Right kidney (tissue), 1 donor: ENCODE results near the gene RBM8A.
"Not testable (repeated sequence)": the region's sequence is repeated elsewhere in the genome, so short reads cannot be mapped to it uniquely, and the experiment has no call there.

Source experiments
- DNase-seq: peaks from one replicate; pipeline ENCODE4 v3.0.0-alpha.2; 2016

RBM8A gene

GRCh38 chr1:145957443-145958319 is 30.4 kb upstream of the RBM8A start, which contains the start of gene LIX1L:
Gene LIX1L (minus strand): TSS chr1:145958017. CDS start chr1:145957927, 90 bp downstream.
- peak; percentile 90 for DNase-seq

GRCh38 chr1:145956781-145957442 is 29.6 kb upstream of the RBM8A start:
- peak; percentile 42 for DNase-seq

DNA sequence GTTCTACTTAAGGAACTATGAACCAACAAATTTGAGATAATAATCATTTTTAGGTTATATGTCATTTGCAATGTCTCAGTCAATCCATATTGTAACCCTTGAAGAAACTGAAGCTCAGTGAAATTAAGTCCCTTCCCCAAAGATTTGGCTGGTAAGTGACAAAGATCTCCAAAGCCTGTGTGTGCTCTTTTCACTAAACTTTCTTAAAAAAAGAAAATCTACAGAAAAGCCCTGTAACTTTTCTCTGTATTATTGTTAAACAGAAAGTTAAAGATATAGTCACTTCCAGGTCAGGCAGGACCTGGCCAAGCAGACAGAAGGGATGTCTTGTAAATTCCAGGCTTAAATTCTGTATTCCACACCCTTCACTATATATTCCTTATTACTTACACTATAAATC is 29.1 kb upstream of the RBM8A start:
- DNase-seq, result no peak

- no peak for DNase-seq
Observed at GRCh38 chr1:145955436-145955835, 28.2 kb upstream of the RBM8A start.

GRCh38 chr1:145953861-145954260 is 26.6 kb upstream of the RBM8A start:
- no peak for DNase-seq

- DNase-seq, result no peak
Observed at GRCh38 chr1:145952903-145953302, 25.6 kb upstream of the RBM8A start.

GRCh38 chr1:145951526-145951925 is 24.2 kb upstream of the RBM8A start:
- no peak for DNase-seq

- no peak for DNase-seq
Observed at GRCh38 chr1:145949219-145949618, 21.9 kb upstream of the RBM8A start.

- DNase-seq, result no peak
Observed at GRCh38 chr1:145947551-145947950, 20.3 kb upstream of the RBM8A start.

- DNase-seq, result no peak
Observed at GRCh38 chr1:145946477-145946986, 19.2 kb upstream of the RBM8A start.

GRCh38 chr1:145944532-145944931 is 17.2 kb upstream of the RBM8A start:
- no peak for DNase-seq

GRCh38 chr1:145942871-145943270 is 15.6 kb upstream of the RBM8A start:
- DNase-seq, result no peak

DNA sequence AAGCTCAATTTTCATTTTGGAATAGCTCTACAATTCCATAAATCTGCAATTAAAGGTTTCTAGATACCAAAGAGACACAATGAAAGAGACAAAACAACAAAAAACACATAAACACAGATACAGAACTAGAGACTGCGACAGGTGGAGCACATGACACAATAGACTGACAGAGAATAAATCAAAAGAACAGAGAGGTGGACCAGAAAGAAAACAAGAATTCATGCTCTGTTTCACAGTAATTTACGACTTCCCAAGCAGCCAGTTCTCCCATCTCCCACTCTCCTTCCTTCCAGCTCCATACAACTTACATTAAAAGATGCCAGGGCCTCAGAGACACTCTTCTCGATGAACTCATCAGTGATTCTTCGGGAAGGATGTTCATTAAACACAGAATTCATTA is 15.1 kb upstream of the RBM8A start:
- DNase-seq, result peak; percentile 19

DNA sequence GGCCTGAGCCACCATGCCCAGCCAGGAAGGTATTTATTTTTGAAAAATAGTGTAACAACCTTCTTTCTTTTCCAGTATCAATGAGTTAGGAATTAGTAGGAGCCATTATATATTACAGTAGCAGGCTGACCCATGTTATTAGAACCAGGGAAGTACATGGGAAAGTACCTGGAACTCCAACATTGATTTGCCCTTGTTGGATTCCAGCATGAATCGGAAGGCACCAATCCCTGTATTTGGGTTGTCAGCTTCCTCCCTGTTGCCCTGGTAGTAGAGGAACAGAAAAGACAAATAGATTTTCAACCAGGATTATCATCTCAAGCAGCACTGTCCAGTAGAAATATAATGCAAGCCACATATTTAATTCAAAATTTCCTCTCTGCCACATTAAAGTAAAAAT is 10.2 kb upstream of the RBM8A start:
- DNase-seq, result no peak

DNA sequence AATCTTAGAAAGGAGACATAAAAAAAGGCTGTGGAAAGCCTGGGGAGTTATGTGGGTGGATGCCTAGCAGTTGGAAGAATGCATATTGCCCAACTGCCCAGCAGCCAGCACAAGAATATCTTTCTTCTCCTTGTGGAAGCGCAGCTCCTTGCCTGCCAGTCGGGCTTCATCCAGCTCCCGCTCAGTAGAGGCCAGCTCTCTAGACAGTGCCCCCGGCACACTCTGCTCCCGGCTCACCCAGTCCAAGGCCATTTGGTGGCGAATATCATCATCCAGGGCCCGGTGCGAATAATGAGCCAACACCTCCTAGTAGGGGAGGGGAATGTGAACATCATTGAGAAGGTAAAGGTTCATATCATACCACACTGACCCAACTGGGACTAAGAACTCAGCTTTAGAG is 9.0 kb upstream of the RBM8A start:
- DNase-seq, result no peak

GRCh38 chr1:145935708-145936107 is 8.4 kb upstream of the RBM8A start:
- no peak for DNase-seq

GRCh38 chr1:145932522-145933009 is 5.3 kb upstream of the RBM8A start:
- DNase-seq, result not testable (repeated sequence)

DNA sequence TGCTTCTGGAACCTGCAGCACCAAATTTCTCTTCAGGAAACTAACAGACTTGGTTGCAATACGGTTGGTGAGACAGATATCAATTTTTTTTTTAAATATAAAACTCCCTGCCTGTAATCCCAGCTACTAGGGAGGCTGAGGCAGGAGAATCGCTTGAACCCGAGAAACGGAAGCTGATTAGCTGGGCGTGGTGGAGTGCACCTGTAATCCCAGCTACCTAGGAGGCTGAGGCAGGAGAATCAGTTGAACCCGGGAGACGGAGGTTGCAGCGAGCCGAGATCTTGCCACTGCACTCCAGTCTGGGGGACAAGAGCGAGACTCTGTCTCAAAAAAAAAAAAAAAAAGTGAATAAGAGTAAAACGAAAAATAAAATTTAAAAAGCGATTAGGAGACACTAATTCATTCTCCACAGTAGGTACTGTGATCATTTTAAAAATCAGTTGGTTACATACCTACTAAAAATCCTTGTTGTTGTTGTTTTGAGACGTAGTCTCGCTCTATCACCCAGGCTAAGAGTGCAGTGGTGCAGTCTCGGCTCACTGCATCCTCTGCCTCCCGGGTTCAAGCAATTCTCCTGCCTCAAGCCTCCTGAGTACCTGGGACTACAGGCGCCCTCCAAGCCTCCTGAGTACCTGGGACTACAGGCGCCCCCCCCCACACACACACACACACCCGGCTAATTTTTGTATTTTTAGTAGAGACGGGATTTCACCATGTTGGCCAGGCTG is 796 bp upstream of the RBM8A start:
- no peak for DNase-seq

DNA sequence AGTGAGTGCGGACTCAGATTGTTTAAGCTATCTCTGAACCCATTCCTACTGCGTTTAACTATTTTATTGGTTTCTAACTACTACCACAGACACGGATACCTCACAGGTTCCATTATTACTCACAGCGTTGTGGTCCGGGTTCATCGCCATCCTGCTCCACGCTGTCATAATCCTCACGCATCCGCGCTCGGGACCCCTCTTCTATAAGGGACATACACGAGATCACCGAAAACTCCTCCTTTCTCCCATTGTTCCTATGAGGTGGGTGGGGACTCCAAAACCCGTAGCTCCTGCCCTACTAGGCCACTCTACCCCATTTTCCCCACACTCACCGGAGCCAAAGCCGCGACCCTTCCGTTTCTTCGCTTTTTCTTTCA is 610 bp downstream of the RBM8A start:
- no peak for DNase-seq

DNA sequence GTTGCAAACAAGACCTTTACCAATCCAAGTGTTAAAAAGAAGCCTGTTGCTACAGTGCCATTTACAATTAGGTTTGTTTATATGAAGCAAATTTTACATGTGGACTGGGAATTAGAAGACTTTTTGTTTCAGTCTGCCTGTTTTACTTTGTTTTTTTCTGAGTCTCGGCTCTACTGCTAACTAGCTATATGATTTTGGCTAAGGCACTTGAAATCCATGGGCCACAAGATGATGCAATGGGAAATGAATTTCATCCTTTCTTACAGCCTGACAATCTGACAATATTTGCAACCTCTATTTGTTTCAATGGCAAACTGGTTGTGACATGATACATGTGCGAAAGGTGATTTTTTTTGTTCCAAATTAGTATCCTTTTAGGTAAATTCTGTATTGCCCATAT is 5.0 kb downstream of the RBM8A start:
- no peak for DNase-seq

DNA sequence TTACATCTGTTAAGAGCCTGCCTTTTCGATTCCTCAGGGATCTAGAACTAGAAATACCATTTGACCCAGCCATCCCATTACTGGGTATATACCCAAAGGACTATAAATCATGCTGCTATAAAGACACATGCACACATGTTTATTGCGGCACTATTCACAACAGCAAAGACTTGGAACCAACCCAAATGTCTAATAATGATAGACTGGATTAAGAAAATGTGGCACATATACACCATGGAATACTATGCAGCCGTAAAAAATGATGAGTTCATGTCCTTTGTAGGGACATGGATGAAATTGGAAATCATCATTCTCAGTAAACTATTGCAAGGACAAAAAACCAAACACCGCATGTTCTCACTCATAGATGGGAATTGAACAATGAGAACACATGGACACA is 7.0 kb downstream of the RBM8A start:
- DNase-seq, result not testable (repeated sequence)
